ENCODE data around the gene ANKRD36C.
"Not testable (repeated sequence)": the region's sequence is repeated elsewhere in the genome, so short reads cannot be mapped to it uniquely, and the experiment has no call there.

DNA sequence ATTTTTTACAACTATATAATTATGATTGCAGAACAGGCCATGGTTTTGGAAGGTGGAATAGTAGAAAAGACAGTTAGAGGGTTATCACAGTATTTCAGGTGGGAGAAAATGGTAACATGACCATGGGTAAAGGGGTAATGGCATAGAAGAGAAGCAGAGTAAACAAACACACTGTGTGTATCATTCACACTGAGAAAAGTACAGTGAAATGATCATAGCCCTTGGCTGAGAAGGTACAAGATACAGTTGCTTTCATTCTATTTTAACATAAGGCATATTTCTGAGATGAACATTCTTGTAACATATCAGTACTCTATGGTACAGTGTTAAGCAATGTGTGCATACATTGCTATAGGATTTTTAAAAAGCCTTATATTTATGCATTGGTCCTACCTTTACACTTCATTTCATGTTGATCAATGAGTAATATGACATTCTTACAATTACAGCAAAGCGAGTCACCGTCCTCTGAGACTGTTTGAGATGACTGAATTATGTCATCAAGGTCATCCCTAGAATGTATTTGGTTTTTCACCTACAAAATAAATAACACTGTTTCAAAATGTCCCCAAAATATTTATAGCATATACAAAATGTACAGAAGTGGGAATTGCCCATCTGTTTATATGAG, 124.5 kb downstream of the ANKRD36C start:
- TF ChIP-seq POLR2A, EP300, POLR2AphosphoS5 (IDR thresholded peaks at IDR 0.05): not testable (repeated sequence)
- TF ChIP-seq, protein P1, sequence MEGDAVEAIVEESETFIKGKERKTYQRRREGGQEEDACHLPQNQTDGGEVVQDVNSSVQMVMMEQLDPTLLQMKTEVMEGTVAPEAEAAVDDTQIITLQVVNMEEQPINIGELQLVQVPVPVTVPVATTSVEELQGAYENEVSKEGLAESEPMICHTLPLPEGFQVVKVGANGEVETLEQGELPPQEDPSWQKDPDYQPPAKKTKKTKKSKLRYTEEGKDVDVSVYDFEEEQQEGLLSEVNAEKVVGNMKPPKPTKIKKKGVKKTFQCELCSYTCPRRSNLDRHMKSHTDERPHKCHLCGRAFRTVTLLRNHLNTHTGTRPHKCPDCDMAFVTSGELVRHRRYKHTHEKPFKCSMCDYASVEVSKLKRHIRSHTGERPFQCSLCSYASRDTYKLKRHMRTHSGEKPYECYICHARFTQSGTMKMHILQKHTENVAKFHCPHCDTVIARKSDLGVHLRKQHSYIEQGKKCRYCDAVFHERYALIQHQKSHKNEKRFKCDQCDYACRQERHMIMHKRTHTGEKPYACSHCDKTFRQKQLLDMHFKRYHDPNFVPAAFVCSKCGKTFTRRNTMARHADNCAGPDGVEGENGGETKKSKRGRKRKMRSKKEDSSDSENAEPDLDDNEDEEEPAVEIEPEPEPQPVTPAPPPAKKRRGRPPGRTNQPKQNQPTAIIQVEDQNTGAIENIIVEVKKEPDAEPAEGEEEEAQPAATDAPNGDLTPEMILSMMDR (IDR thresholded peaks at IDR 0.05), result not testable (repeated sequence)
